SK-N-SH treated with all-trans-retinoic acid at 6 μM for 48 hours (cell line): Measurements from ENCODE around the gene OR5C1.

Experiments used
- ATAC-seq: fragments of 200-7000 bp; cut with Tn5 transposase; 3 replicates; pipeline ENCODE4 v1.9.1; 2020; ENCODE audit warnings: mild to moderate bottlenecking, moderate library complexity
- ARNTL ChIP-seq: fragments of 450-650 bp; formaldehyde crosslinking; IDR thresholded peaks from 2 replicates; pipeline ENCODE4 v1.5.0; 2020; ENCODE audit warnings: low read depth, mild to moderate bottlenecking, moderate library complexity, borderline replicate concordance
- BACH2 ChIP-seq: fragments of 250-450 bp; sonication (Bioruptor Pico); IDR thresholded peaks from 2 replicates; pipeline ENCODE4 v1.9.0; 2021; ENCODE audit warnings: mild to moderate bottlenecking, borderline replicate concordance
- CREB5 ChIP-seq: fragments of 250-450 bp; sonication (Bioruptor Pico); IDR thresholded peaks from 2 replicates; pipeline ENCODE4 v1.5.1; 2020; ENCODE audit warnings: low read depth, mild to moderate bottlenecking, moderate library complexity
- CSDC2 ChIP-seq: fragments of 250-450 bp; sonication (Bioruptor Pico); IDR thresholded peaks from 2 replicates; pipeline ENCODE4 v1.5.0; 2020; ENCODE audit warnings: mild to moderate bottlenecking, moderate library complexity
- CSRNP3 ChIP-seq: fragments of 250-450 bp; sonication (Bioruptor Pico); IDR thresholded peaks from 2 replicates; pipeline ENCODE4 v1.5.1; 2021; ENCODE audit warnings: mild to moderate bottlenecking, moderate library complexity
- ESRRG ChIP-seq: fragments of 250-450 bp; sonication (Bioruptor Pico); IDR thresholded peaks from 2 replicates; pipeline ENCODE4 v1.6.1; 2021; ENCODE audit warnings: mild to moderate bottlenecking
- GLIS3 ChIP-seq: fragments of 250-450 bp; sonication (Bioruptor Pico); IDR thresholded peaks from 2 replicates; pipeline ENCODE4 v1.5.0; 2020; ENCODE audit warnings: mild to moderate bottlenecking, moderate library complexity
- ISL1 ChIP-seq: fragments of 250-450 bp; sonication (Bioruptor Pico); IDR thresholded peaks from 2 replicates; pipeline ENCODE4 v2.1.2; 2022; ENCODE audit warnings: mild to moderate bottlenecking, moderate library complexity
- OSR1 ChIP-seq: fragments of 250-450 bp; sonication (Bioruptor Pico); IDR thresholded peaks from 2 replicates; pipeline ENCODE4 v1.8.0; 2022; ENCODE audit warnings: moderate library complexity, mild to moderate bottlenecking, inconsistent platforms
- POU6F1 ChIP-seq: fragments of 250-450 bp; sonication (Bioruptor Pico); IDR thresholded peaks from 2 replicates; pipeline ENCODE4 v1.8.0; 2021; ENCODE audit warnings: low read depth, mild to moderate bottlenecking, moderate library complexity, borderline replicate concordance
- PPARA ChIP-seq: fragments of 250-450 bp; sonication (Bioruptor Pico); IDR thresholded peaks from 2 replicates; pipeline ENCODE4 v1.5.0; 2020; ENCODE audit warnings: mild to moderate bottlenecking, borderline replicate concordance
- RARB ChIP-seq: fragments of 250-450 bp; sonication (Bioruptor Pico); IDR thresholded peaks from 2 replicates; pipeline ENCODE4 v1.8.0; 2021; ENCODE audit warnings: mild to moderate bottlenecking, moderate library complexity
- SNAI2 ChIP-seq: fragments of 250-450 bp; sonication (Bioruptor Pico); IDR thresholded peaks from 2 replicates; pipeline ENCODE4 v1.5.0; 2020; ENCODE audit warnings: mild to moderate bottlenecking, moderate library complexity
- TCF4 ChIP-seq: fragments of 250-450 bp; sonication (Bioruptor Pico); IDR thresholded peaks from 2 replicates; pipeline ENCODE4 v1.8.0; 2021; ENCODE audit warnings: mild to moderate bottlenecking, moderate library complexity, borderline replicate concordance
- TOX ChIP-seq: fragments of 250-450 bp; sonication (Bioruptor Pico); IDR thresholded peaks from 2 replicates; pipeline ENCODE4 v1.8.0; 2021; ENCODE audit warnings: mild to moderate bottlenecking, moderate library complexity, borderline replicate concordance
- TSHZ2 ChIP-seq: fragments of 250-450 bp; sonication (Bioruptor Pico); IDR thresholded peaks from 2 replicates; pipeline ENCODE4 v1.5.0; 2020; ENCODE audit warnings: mild to moderate bottlenecking, moderate library complexity
- ZC3H10 ChIP-seq: fragments of 250-450 bp; sonication (Bioruptor Pico); IDR thresholded peaks from 2 replicates; pipeline ENCODE4 v1.5.1; 2021; ENCODE audit warnings: mild to moderate bottlenecking, moderate library complexity
- ZFP3 ChIP-seq: fragments of 250-450 bp; sonication (Bioruptor Pico); IDR thresholded peaks from 2 replicates; pipeline ENCODE4 v1.5.0; 2020; ENCODE audit warnings: mild to moderate bottlenecking, moderate library complexity
- ZFP30 ChIP-seq: fragments of 450-650 bp; formaldehyde crosslinking; IDR thresholded peaks from 2 replicates; pipeline ENCODE4 v1.5.0; 2022; ENCODE audit warnings: mild to moderate bottlenecking, moderate library complexity
- ZNF565 ChIP-seq: fragments of 450-650 bp; formaldehyde crosslinking; conservative IDR thresholded peaks from 2 replicates; pipeline ENCODE4 v1.5.0; 2020; ENCODE audit warnings: low read depth, mild to moderate bottlenecking, moderate library complexity
- ZNF70 ChIP-seq: fragments of 450-650 bp; formaldehyde crosslinking; IDR thresholded peaks from 2 replicates; pipeline ENCODE4 v1.5.0; 2020; ENCODE audit warnings: mild to moderate bottlenecking, moderate library complexity
- ZNF8 ChIP-seq: fragments of 450-650 bp; formaldehyde crosslinking; IDR thresholded peaks from 2 replicates; pipeline ENCODE4 v1.5.0; 2020; ENCODE audit warnings: mild to moderate bottlenecking, moderate library complexity
- TF ChIP-seq, protein P1 (sequence below): fragments of 250-450 bp; sonication (Bioruptor Pico); IDR thresholded peaks from 2 replicates; pipeline ENCODE4 v1.8.0; 2020; ENCODE audit warnings: mild to moderate bottlenecking, moderate library complexity, borderline replicate concordance

Gene OR5C1

GRCh38 chr9:122754825-122755224 is 33.9 kb upstream of the OR5C1 start:
- no peak for ATAC-seq
- TF ChIP-seq RARB (CRISPR knock-in tag) (no peak), ISL1 (CRISPR knock-in tag) (no peak), TCF4 (no peak), OSR1 (CRISPR knock-in tag) (no peak), CSRNP3 (no peak), ZFP3 (CRISPR knock-in tag) (no peak), ZNF565 (no peak), GLIS3 (CRISPR knock-in tag) (no peak), ARNTL (CRISPR knock-in tag) (no peak), ZFP30 (CRISPR knock-in tag) (no peak), TOX (CRISPR knock-in tag) (no peak), SNAI2 (CRISPR knock-in tag) (no peak), PPARA (CRISPR knock-in tag) (no peak), CSDC2 (CRISPR knock-in tag) (no peak), BACH2 (no peak), POU6F1 (CRISPR knock-in tag) (no peak)
- TF ChIP-seq, protein P1, sequence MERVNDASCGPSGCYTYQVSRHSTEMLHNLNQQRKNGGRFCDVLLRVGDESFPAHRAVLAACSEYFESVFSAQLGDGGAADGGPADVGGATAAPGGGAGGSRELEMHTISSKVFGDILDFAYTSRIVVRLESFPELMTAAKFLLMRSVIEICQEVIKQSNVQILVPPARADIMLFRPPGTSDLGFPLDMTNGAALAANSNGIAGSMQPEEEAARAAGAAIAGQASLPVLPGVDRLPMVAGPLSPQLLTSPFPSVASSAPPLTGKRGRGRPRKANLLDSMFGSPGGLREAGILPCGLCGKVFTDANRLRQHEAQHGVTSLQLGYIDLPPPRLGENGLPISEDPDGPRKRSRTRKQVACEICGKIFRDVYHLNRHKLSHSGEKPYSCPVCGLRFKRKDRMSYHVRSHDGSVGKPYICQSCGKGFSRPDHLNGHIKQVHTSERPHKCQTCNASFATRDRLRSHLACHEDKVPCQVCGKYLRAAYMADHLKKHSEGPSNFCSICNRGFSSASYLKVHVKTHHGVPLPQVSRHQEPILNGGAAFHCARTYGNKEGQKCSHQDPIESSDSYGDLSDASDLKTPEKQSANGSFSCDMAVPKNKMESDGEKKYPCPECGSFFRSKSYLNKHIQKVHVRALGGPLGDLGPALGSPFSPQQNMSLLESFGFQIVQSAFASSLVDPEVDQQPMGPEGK (CRISPR knock-in tag) = no peak
- TF ChIP-seq, all 23 proteins: peak for 0

DNA sequence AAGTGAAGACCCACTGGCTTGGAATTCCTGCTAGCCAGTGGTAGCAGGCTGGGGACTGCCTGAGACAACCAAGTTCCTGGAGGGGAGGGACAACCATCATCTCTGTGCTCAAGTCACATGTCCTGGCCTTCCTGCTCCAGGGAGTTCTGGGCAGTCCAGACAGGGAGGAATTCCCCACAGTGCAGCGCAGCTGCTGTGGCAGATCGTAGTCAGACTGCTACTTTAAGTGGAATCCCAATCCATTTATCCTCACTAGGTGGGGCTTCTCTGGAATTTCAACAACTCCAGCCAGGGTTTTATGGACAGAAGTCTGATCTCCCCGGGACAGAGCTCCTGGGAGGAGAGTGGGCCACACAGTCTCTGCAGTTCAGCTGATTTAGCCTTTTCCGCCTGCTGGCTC is 20.9 kb upstream of the OR5C1 start:
- no peak for ATAC-seq
- no peak for TF ChIP-seq TSHZ2
- no peak for TF ChIP-seq ZC3H10 (CRISPR knock-in tag)
- no peak for TF ChIP-seq SNAI2 (CRISPR knock-in tag)
- TF ChIP-seq ESRRG = no peak
- TF ChIP-seq PPARA (CRISPR knock-in tag) = no peak
- no peak for TF ChIP-seq TOX (CRISPR knock-in tag)
- TF ChIP-seq ISL1 (CRISPR knock-in tag) = no peak
- TF ChIP-seq ZNF8 (CRISPR knock-in tag) = no peak
- TF ChIP-seq CSRNP3 = no peak
- TF ChIP-seq TCF4 = no peak
- TF ChIP-seq RARB (CRISPR knock-in tag) = no peak
- TF ChIP-seq, protein P1 (CRISPR knock-in tag) = no peak
- no peak for TF ChIP-seq CSDC2 (CRISPR knock-in tag)
- TF ChIP-seq ZFP3 (CRISPR knock-in tag) = no peak
- TF ChIP-seq ZFP30 (CRISPR knock-in tag) = no peak
- no peak for TF ChIP-seq CREB5 (CRISPR knock-in tag)
- TF ChIP-seq OSR1 (CRISPR knock-in tag) = no peak
- no peak for TF ChIP-seq ZNF70
- no peak for TF ChIP-seq BACH2
